Activated CD4-positive, alpha-beta T cell treated with anti-CD3 and anti-CD28 coated beads for 36 hours (primary cell): Measurements from ENCODE around the gene NIPBL. TPM values are rescaled to one million over a fixed set of nuclear protein-coding genes. Genes with fewer than 3 reads are reported as not detected.

Source experiments
- ATAC-seq: fragments of 200-7000 bp; cut with Tn5 transposase; one replicate; pipeline ENCODE4 v1.10.0; 2021; ENCODE audit warnings: mild to moderate bottlenecking, moderate library complexity
- CTCF ChIA-PET: fragments of 350-600 bp; sonication (Branson Sonifier 250); formaldehyde crosslinking; loops from one replicate; lab custom pipeline; 2021; ENCODE audit warnings: antibody characterized with exemption; lab: Charles Lee
- POLR2A ChIA-PET: fragments of 350-600 bp; sonication (Branson Sonifier 250); formaldehyde crosslinking; loops from one replicate; lab custom pipeline; 2021; ENCODE audit warnings: antibody characterized with exemption, inconsistent platforms; lab: Charles Lee
- DNase-seq: peaks from one replicate; pipeline ENCODE4 v3.0.0-alpha.2; 2020
- H3K27ac Mint-ChIP-seq: one replicate; pipeline ENCODE4 v1.8.0; 2021; ENCODE audit warnings: mixed read lengths
- H3K27me3 Mint-ChIP-seq: one replicate; pipeline ENCODE4 v1.8.0; 2021; ENCODE audit warnings: mixed read lengths
- H3K36me3 Mint-ChIP-seq: one replicate; pipeline ENCODE4 v1.8.0; 2021; ENCODE audit warnings: low read depth, mixed read lengths
- H3K4me1 Mint-ChIP-seq: one replicate; pipeline ENCODE4 v1.8.0; 2021; ENCODE audit warnings: mixed read lengths
- H3K4me3 Mint-ChIP-seq: one replicate; pipeline ENCODE4 v1.8.0; 2021; ENCODE audit warnings: mild to moderate bottlenecking, moderate library complexity, mixed read lengths
- H3K9me3 Mint-ChIP-seq: one replicate; pipeline ENCODE4 v1.8.0; 2021; ENCODE audit warnings: low read depth, mixed read lengths
- intact Hi-C, 2 experiments: fragments of 100-400 bp; cut with DNase I in 1 of 2; cut with micrococcal nuclease in 1 of 2; formaldehyde crosslinking; loops; one replicate each; pipeline versions ENCODE4 v1.14.2 to v1.15.1; 2022 to 2024; cut with DNase I, micrococcal nuclease
- total RNA-seq, 2 experiments: library from RNA; stranded (reverse); gene quantifications; one replicate each; pipeline ENCODE4 v1.2.3, GENCODE V29; 2021

The NIPBL gene
- total RNA-seq, 2 experiments from 2014 or later, result 42.7 to 50.9 TPM

- CTCF ChIA-PET, result no interaction called here
Measured at GRCh38 chr5:37037840-37038239, 161.3 kb downstream of the NIPBL start.

GRCh38 chr5:37039824-37040223, 163.3 kb downstream of the NIPBL start:
- ChIA-PET CTCF (interaction anchor here (1.3 to 1.4 kb wide), 2 partner anchors 10 to 94 kb away, joined by 3 to 5 read pairs; no protein-coding TSS in a partner anchor), POLR2A (no interaction called here)
- Mint-ChIP-seq H3K36me3 (peaks cover 6% of the 10 kb centered on the region), H3K27ac (no peak overlapping the region), H3K4me3 (no peak overlapping the region), H3K9me3 (no peaks in the 10 kb centered on the region), H3K27me3 (no peaks in the 10 kb centered on the region), H3K4me1 (no peaks in the 10 kb centered on the region)
- DNase-seq (no peak), ATAC-seq (no peak)
- intact Hi-C loops, result loop anchor here (10.0 kb wide), 2 partner anchors 175 to 265 kb away; no protein-coding TSS in a partner anchor

More at GRCh38 chr5:37037840-37038239, 161.3 kb downstream of the NIPBL start:
- Mint-ChIP-seq H3K36me3 (peaks cover 7% of the 10 kb centered on the region), H3K9me3 (no peaks in the 10 kb centered on the region), H3K4me1 (no peaks in the 10 kb centered on the region), H3K27me3 (no peaks in the 10 kb centered on the region), H3K4me3 (no peak overlapping the region), H3K27ac (no peak overlapping the region)
- POLR2A ChIA-PET, result no interaction called here
- ATAC-seq (no peak), DNase-seq (no peak)
- intact Hi-C loops, result no loop called here

GRCh38 chr5:37043693-37044092, 167.1 kb downstream of the NIPBL start:
- intact Hi-C loops, result loop anchor here (10.0 kb wide), 2 partner anchors 171 to 261 kb away; no protein-coding TSS in a partner anchor
- no peaks in the 10 kb centered on the region for H3K27me3 Mint-ChIP-seq
- H3K4me3 Mint-ChIP-seq, result no peak overlapping the region
- peaks cover 17% of the 10 kb centered on the region for H3K36me3 Mint-ChIP-seq
- CTCF ChIA-PET, result interaction anchor here (0.6 to 1.0 kb wide), 3 partner anchors 8 to 287 kb away, joined by 3 to 4 read pairs (median 3); no protein-coding TSS in a partner anchor
- no peaks in the 10 kb centered on the region for H3K9me3 Mint-ChIP-seq
- no peaks in the 10 kb centered on the region for H3K4me1 Mint-ChIP-seq
- DNase-seq, result no peak
- H3K27ac Mint-ChIP-seq, result no peak overlapping the region
- ATAC-seq, result peak; percentile 39
- POLR2A ChIA-PET, result no interaction called here

GRCh38 chr5:37044120-37044519, 167.6 kb downstream of the NIPBL start:
- ChIA-PET CTCF (interaction anchor here (0.6 kb wide), 5 partner anchors 9 to 286 kb away, joined by 3 read pairs; no protein-coding TSS in a partner anchor), POLR2A (no interaction called here)
- no peaks in the 10 kb centered on the region for H3K27me3 Mint-ChIP-seq
- H3K4me3 Mint-ChIP-seq, result no peak overlapping the region
- DNase-seq (no peak), ATAC-seq (no peak)
- H3K9me3 Mint-ChIP-seq, result no peaks in the 10 kb centered on the region
- no peak overlapping the region for H3K27ac Mint-ChIP-seq
- peaks cover 21% of the 10 kb centered on the region for H3K36me3 Mint-ChIP-seq
- H3K4me1 Mint-ChIP-seq, result no peaks in the 10 kb centered on the region
- intact Hi-C loops, result loop anchor here (10.0 kb wide), 2 partner anchors 171 to 261 kb away; no protein-coding TSS in a partner anchor

- ATAC-seq, result no peak
- no peaks in the 10 kb centered on the region for H3K9me3 Mint-ChIP-seq
- no peak overlapping the region for H3K4me3 Mint-ChIP-seq
- no peaks in the 10 kb centered on the region for H3K4me1 Mint-ChIP-seq
- ChIA-PET CTCF (no interaction called here), POLR2A (interaction anchor here (1.0 kb wide), 1 partner anchor 35 kb away, joined by 3 read pairs; no protein-coding TSS in a partner anchor)
- H3K36me3 Mint-ChIP-seq, result peaks cover 27% of the 10 kb centered on the region
- DNase-seq, result no peak
- H3K27ac Mint-ChIP-seq, result no peak overlapping the region
- intact Hi-C loops, result loop anchor here (10.0 kb wide), 2 partner anchors 169 to 259 kb away; no protein-coding TSS in a partner anchor
- no peaks in the 10 kb centered on the region for H3K27me3 Mint-ChIP-seq
Measured at GRCh38 chr5:37045703-37046102, 169.1 kb downstream of the NIPBL start.

- ChIA-PET POLR2A (no interaction called here), CTCF (interaction anchor here (1.5 kb wide), 1 partner anchor 9 kb away, joined by 5 read pairs; no protein-coding TSS in a partner anchor)
- ATAC-seq, result no peak
- no peaks in the 10 kb centered on the region for H3K27me3 Mint-ChIP-seq
- no peak overlapping the region for H3K27ac Mint-ChIP-seq
- H3K36me3 Mint-ChIP-seq, result peaks cover 34% of the 10 kb centered on the region
- H3K9me3 Mint-ChIP-seq, result no peaks in the 10 kb centered on the region
- H3K4me1 Mint-ChIP-seq, result no peaks in the 10 kb centered on the region
- intact Hi-C loops, result loop anchor here (10.0 kb wide), 2 partner anchors 167 to 257 kb away; no protein-coding TSS in a partner anchor
- H3K4me3 Mint-ChIP-seq, result no peak overlapping the region
- DNase-seq, result no peak
Measured at GRCh38 chr5:37047947-37048346, 171.4 kb downstream of the NIPBL start.

- ChIA-PET POLR2A (no interaction called here), CTCF (no interaction called here)
- Mint-ChIP-seq H3K36me3 (peaks cover 30% of the 10 kb centered on the region), H3K4me3 (no peak overlapping the region), H3K9me3 (no peaks in the 10 kb centered on the region), H3K27me3 (no peaks in the 10 kb centered on the region), H3K27ac (no peak overlapping the region), H3K4me1 (peaks cover 3% of the 10 kb centered on the region)
- ATAC-seq (no peak), DNase-seq (no peak)
- intact Hi-C loops, result no loop called here
Measured at GRCh38 chr5:37054391-37054790, 177.8 kb downstream of the NIPBL start.

- Mint-ChIP-seq H3K9me3 (no peaks in the 10 kb centered on the region), H3K27ac (peak overlapping the region; percentile 32), H3K4me3 (no peak overlapping the region), H3K27me3 (no peaks in the 10 kb centered on the region), H3K4me1 (peaks cover 3% of the 10 kb centered on the region), H3K36me3 (peaks cover 34% of the 10 kb centered on the region)
- DNase-seq (no peak), ATAC-seq (no peak)
- ChIA-PET POLR2A (no interaction called here), CTCF (no interaction called here)
- intact Hi-C loops, result no loop called here
Measured at GRCh38 chr5:37055383-37055990, 178.9 kb downstream of the NIPBL start.

GRCh38 chr5:37056762-37057161, 180.2 kb downstream of the NIPBL start:
- Mint-ChIP-seq H3K27me3 (no peaks in the 10 kb centered on the region), H3K4me1 (peaks cover 3% of the 10 kb centered on the region), H3K9me3 (no peaks in the 10 kb centered on the region), H3K4me3 (no peak overlapping the region), H3K36me3 (peaks cover 31% of the 10 kb centered on the region), H3K27ac (peak overlapping the region; percentile 53)
- POLR2A ChIA-PET, result no interaction called here
- intact Hi-C loops, result no loop called here
- DNase-seq (no peak), ATAC-seq (no peak)
- CTCF ChIA-PET, result no interaction called here

- DNase-seq, result no peak
- CTCF ChIA-PET, result interaction anchor here (0.7 to 1.2 kb wide), 2 partner anchors 55 to 85 kb away, joined by 3 read pairs; no protein-coding TSS in a partner anchor
- Mint-ChIP-seq H3K27ac (no peak overlapping the region), H3K36me3 (peaks cover 31% of the 10 kb centered on the region), H3K9me3 (no peaks in the 10 kb centered on the region), H3K4me3 (no peak overlapping the region), H3K4me1 (peaks cover 3% of the 10 kb centered on the region), H3K27me3 (no peaks in the 10 kb centered on the region)
- intact Hi-C loops, result no loop called here
- ATAC-seq, result no peak
- POLR2A ChIA-PET, result interaction anchor here (0.7 kb wide), 1 partner anchor 94 kb away, joined by 3 read pairs; no protein-coding TSS in a partner anchor
Measured at GRCh38 chr5:37060030-37060429, 183.5 kb downstream of the NIPBL start.

- intact Hi-C loops, result no loop called here
- no peaks in the 10 kb centered on the region for H3K4me1 Mint-ChIP-seq
- H3K4me3 Mint-ChIP-seq, result no peak overlapping the region
Measured at GRCh38 chr5:37063739-37064138, 187.2 kb downstream of the NIPBL start.

GRCh38 chr5:37064442-37064841, 187.9 kb downstream of the NIPBL start:
- H3K4me3 Mint-ChIP-seq, result no peak overlapping the region
- ATAC-seq (no peak), DNase-seq (no peak)
- intact Hi-C loops, result no loop called here
- ChIA-PET POLR2A (interaction anchor here (0.6 kb wide), 1 partner anchor 9 kb away, joined by 3 read pairs; no protein-coding TSS in a partner anchor), CTCF (no interaction called here)
- H3K9me3 Mint-ChIP-seq, result no peaks in the 10 kb centered on the region
- H3K36me3 Mint-ChIP-seq, result peaks cover 17% of the 10 kb centered on the region
- H3K27ac Mint-ChIP-seq, result no peak overlapping the region
- no peaks in the 10 kb centered on the region for H3K27me3 Mint-ChIP-seq
- no peaks in the 10 kb centered on the region for H3K4me1 Mint-ChIP-seq

More at GRCh38 chr5:37063739-37064138, 187.2 kb downstream of the NIPBL start:
- CTCF ChIA-PET, result interaction anchor here (0.7 kb wide), 1 partner anchor 1413 kb away, joined by 3 read pairs; no protein-coding TSS in a partner anchor
- ATAC-seq (no peak), DNase-seq (no peak)
- POLR2A ChIA-PET, result no interaction called here
- H3K27ac Mint-ChIP-seq, result no peak overlapping the region
- peaks cover 22% of the 10 kb centered on the region for H3K36me3 Mint-ChIP-seq
- no peaks in the 10 kb centered on the region for H3K9me3 Mint-ChIP-seq
- no peaks in the 10 kb centered on the region for H3K27me3 Mint-ChIP-seq
